Fibroblast of skin of scalp (primary cell): ENCODE measurements around the gene SAP30BP.
"Not testable (repeated sequence)": the region's sequence is repeated elsewhere in the genome, so short reads cannot be mapped to it uniquely, and the experiment has no call there.

Experiments used
- DNase-seq: peaks from one replicate; pipeline ENCODE4 v3.0.0-alpha.2; 2013

The SAP30BP gene

GRCh38 chr17:75634376-75634740 is 32.8 kb upstream of the SAP30BP start:
- no peak for DNase-seq

GRCh38 chr17:75634754-75635609 is 32.2 kb upstream of the SAP30BP start:
- DNase-seq, result no peak

GRCh38 chr17:75635610-75636202 is 31.4 kb upstream of the SAP30BP start:
- no peak for DNase-seq

- no peak for DNase-seq
These were observed 30.6 kb upstream of the SAP30BP start for GRCh38 chr17:75636381-75637142.

- DNase-seq, result no peak
These were observed 30.0 kb upstream of the SAP30BP start for GRCh38 chr17:75637143-75637538.

- DNase-seq, result no peak
These were observed 29.6 kb upstream of the SAP30BP start for GRCh38 chr17:75637551-75637950.

GRCh38 chr17:75638039-75638438 is 29.1 kb upstream of the SAP30BP start:
- DNase-seq, result not testable (repeated sequence)

GRCh38 chr17:75638893-75639292 is 28.2 kb upstream of the SAP30BP start:
- no peak for DNase-seq

GRCh38 chr17:75639327-75639726 is 27.8 kb upstream of the SAP30BP start:
- DNase-seq, result no peak

- no peak for DNase-seq
These were observed 27.2 kb upstream of the SAP30BP start for GRCh38 chr17:75639771-75640555.

GRCh38 chr17:75640556-75641119 is 26.5 kb upstream of the SAP30BP start:
- no peak for DNase-seq

- no peak for DNase-seq
These were observed 25.8 kb upstream of the SAP30BP start for GRCh38 chr17:75641343-75641742.

GRCh38 chr17:75642182-75642783 is 24.9 kb upstream of the SAP30BP start:
- DNase-seq, result no peak

GRCh38 chr17:75642784-75643642 is 24.1 kb upstream of the SAP30BP start:
- DNase-seq, result no peak

- no peak for DNase-seq
These were observed 23.5 kb upstream of the SAP30BP start for GRCh38 chr17:75643643-75644017.

GRCh38 chr17:75645501-75645888 is 21.6 kb upstream of the SAP30BP start:
- DNase-seq, result no peak

GRCh38 chr17:75645889-75646637 is 21.1 kb upstream of the SAP30BP start:
- no peak for DNase-seq

- DNase-seq, result no peak
These were observed 20.5 kb upstream of the SAP30BP start for GRCh38 chr17:75646638-75646992.

- DNase-seq, result no peak
These were observed 20.1 kb upstream of the SAP30BP start for GRCh38 chr17:75647061-75647460.

GRCh38 chr17:75647921-75648320 is 19.2 kb upstream of the SAP30BP start:
- DNase-seq, result no peak
